Erythroblast (primary cell): ENCODE results near the gene ATOX1.

Experiments
- GATA1 ChIP-seq: IDR thresholded peaks from 2 replicates; pipeline ENCODE4 v1.6.1; 2011; ENCODE audit warnings: low read depth, mild to moderate bottlenecking, control low read depth, low read length, moderate library complexity
- POLR2A ChIP-seq: IDR thresholded peaks from 2 replicates; pipeline ENCODE4 v1.6.1; 2011; ENCODE audit warnings: mild to moderate bottlenecking, low read length

DNA sequence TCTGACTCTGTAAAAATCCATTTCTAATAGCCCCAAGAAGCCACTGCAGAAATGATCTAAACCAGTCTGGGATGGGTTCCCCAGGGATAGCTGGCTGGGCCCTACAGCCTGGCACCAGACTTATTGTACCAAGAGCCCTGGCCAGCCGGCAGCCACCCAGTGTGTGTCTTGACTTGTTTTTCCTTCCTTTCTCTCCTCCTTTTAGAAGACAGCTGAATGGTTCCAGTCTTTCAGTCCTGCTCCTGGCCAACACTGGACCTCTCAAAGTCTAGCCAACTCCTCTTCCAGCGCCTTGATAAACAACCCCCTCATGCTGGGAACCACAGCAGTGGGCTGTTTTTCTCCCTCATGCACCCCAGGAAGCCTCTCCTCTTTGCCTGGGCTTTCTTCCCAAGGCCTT is 34.1 kb downstream of the ATOX1 start:
- TF ChIP-seq POLR2A = no peak
- no peak for TF ChIP-seq GATA1
